ENCODE results near the gene MAPT.

Gene MAPT

GRCh38 chr17:45939395-45939794 lies 45.0 kb downstream of the MAPT start:
- no peak overlapping the region for H3K27ac ChIP-seq
- TF ChIP-seq ZFX (IDR thresholded peaks at IDR 0.05) (no peak), CTCF (conservative IDR thresholded peaks at IDR 0.05) (no peak)

GRCh38 chr17:45940293-45940692 lies 45.9 kb downstream of the MAPT start:
- TF ChIP-seq CTCF (conservative IDR thresholded peaks at IDR 0.05): no peak
- TF ChIP-seq ZFX (IDR thresholded peaks at IDR 0.05): no peak
- peak overlapping the region; percentile 51 for H3K27ac ChIP-seq

GRCh38 chr17:45940826-45941225 lies 46.5 kb downstream of the MAPT start:
- TF ChIP-seq CTCF (conservative IDR thresholded peaks at IDR 0.05) (no peak), ZFX (IDR thresholded peaks at IDR 0.05) (no peak)

GRCh38 chr17:45941395-45941794 lies 47.0 kb downstream of the MAPT start:
- H3K27ac ChIP-seq: peak overlapping the region; percentile 51; the same call in 1 of the 2 replicates
- no peak for TF ChIP-seq CTCF (conservative IDR thresholded peaks at IDR 0.05)
- TF ChIP-seq ZFX (IDR thresholded peaks at IDR 0.05): no peak

More at GRCh38 chr17:45940826-45941225, 46.5 kb downstream of the MAPT start:
- H3K27ac ChIP-seq: peak overlapping the region; percentile 51

GRCh38 chr17:45942284-45942683 lies 47.9 kb downstream of the MAPT start:
- TF ChIP-seq ZFX (IDR thresholded peaks at IDR 0.05): no peak
- TF ChIP-seq CTCF (conservative IDR thresholded peaks at IDR 0.05): no peak
- peak overlapping the region; percentile 32 for H3K27ac ChIP-seq

GRCh38 chr17:45946841-45947256 lies 52.5 kb downstream of the MAPT start:
- no peak overlapping the region for H3K27ac ChIP-seq
- TF ChIP-seq CTCF (conservative IDR thresholded peaks at IDR 0.05) (no peak), ZFX (IDR thresholded peaks at IDR 0.05) (no peak)

- no peak for TF ChIP-seq CTCF (conservative IDR thresholded peaks at IDR 0.05)
- no peak for TF ChIP-seq ZFX (IDR thresholded peaks at IDR 0.05)
- H3K27ac ChIP-seq: no peak overlapping the region
Measured at GRCh38 chr17:45948498-45948880, 54.1 kb downstream of the MAPT start.
